GM12878 (cell line): ENCODE results near the gene SASH3. TPM values are rescaled to one million over a fixed set of nuclear protein-coding genes. Genes with fewer than 3 reads are reported as not detected.

Source experiments
- ATAC-seq: fragments of 200-7000 bp; cut with Tn5 transposase; 3 replicates; pipeline ENCODE4 v1.9.1; 2020; ENCODE audit warnings: mild to moderate bottlenecking, moderate library complexity
- BruUV-seq: library from RNA; stranded (reverse); fragments of 400-500 nt; replicated peaks from 2 replicates; lab custom pipeline; 2021; lab: Mats Ljungman, UMichigan
- CTCF ChIA-PET: fragments of 300-600 bp; sonication (Branson Sonifier 250); formaldehyde crosslinking; extraction: SDS; loops from one replicate; lab custom pipeline; 2021; ENCODE audit warnings: inconsistent platforms; lab: Yijun Ruan, JAX
- POLR2A ChIA-PET: fragments of 350-600 bp; formaldehyde crosslinking; extraction: SDS; loops from one replicate; lab custom pipeline; 2021; ENCODE audit warnings: inconsistent platforms; lab: Charles Lee
- RAD21 ChIA-PET: fragments of 300-600 bp; sonication (Branson Sonifier 250); formaldehyde crosslinking; loops from one replicate; lab custom pipeline; 2023; ENCODE audit warnings: antibody characterized with exemption; ENCODE audit not compliant: unreplicated experiment; lab: Charles Lee
- SMC1A ChIA-PET: fragments of 300-600 bp; sonication (Branson Sonifier 250); formaldehyde crosslinking; loops from one replicate; lab custom pipeline; 2023; ENCODE audit not compliant: unreplicated experiment, uncharacterized antibody; lab: Charles Lee
- DNase-seq: peaks from one replicate; pipeline ENCODE4 v3.0.0-alpha.2; 2011; ENCODE audit warnings: low read depth, low spot score
- FAIRE-seq: peaks from 3 replicates; lab custom pipeline; 2011; peaks lifted over from hg19 to GRCh38; lab: Jason Lieb, UNC
- H2AFZ ChIP-seq: 2 replicates; pipeline ENCODE4 v1.6.0; 2011; ENCODE audit warnings: low read depth, low read length, control low read depth; ENCODE audit not compliant: control insufficient read depth
- H3K27ac ChIP-seq: 2 replicates; pipeline ENCODE4 v1.5.1; 2011; ENCODE audit warnings: control low read depth; ENCODE audit not compliant: control insufficient read depth, insufficient read depth
- H3K27me3 ChIP-seq, 2 experiments: replicated peaks in 1 of 2; 2 replicates each; pipeline versions ENCODE4 v1.6.0 to v1.6.1; 2011; ENCODE audit warnings: low read length in 1 of 2; ENCODE audit not compliant: control insufficient read depth in 2 of 2, insufficient read depth in 2 of 2
- H3K36me3 ChIP-seq, 2 experiments: 2 replicates each; pipeline ENCODE4 v1.5.1; 2011; ENCODE audit warnings: low read length in 1 of 2; ENCODE audit not compliant: control insufficient read depth in 2 of 2, insufficient read depth in 2 of 2
- H3K4me1 ChIP-seq: 2 replicates; pipeline ENCODE4 v1.6.1; 2011; ENCODE audit warnings: mild to moderate bottlenecking, low read length, moderate library complexity, mixed read lengths; ENCODE audit not compliant: control insufficient read depth, insufficient read depth
- H3K4me2 ChIP-seq: 2 replicates; pipeline ENCODE4 v1.6.0; 2011; ENCODE audit warnings: control low read depth; ENCODE audit not compliant: control insufficient read depth, insufficient read depth
- H3K4me3 ChIP-seq: fragments of 200-600 bp; sonication (generic); 2 replicates; pipeline ENCODE4 v1.5.1; 2016
- H3K79me2 ChIP-seq: 2 replicates; pipeline ENCODE4 v1.6.0; 2011; ENCODE audit warnings: low read length; ENCODE audit not compliant: control insufficient read depth, insufficient read depth
- H3K9ac ChIP-seq: 2 replicates; pipeline ENCODE4 v1.8.0; 2011; ENCODE audit warnings: low read length, control low read depth, mixed read lengths; ENCODE audit not compliant: control insufficient read depth, insufficient read depth
- H3K9me3 ChIP-seq: replicated peaks from 3 replicates; pipeline ENCODE4 v1.5.1; 2011; ENCODE audit warnings: mild to moderate bottlenecking, low read length; ENCODE audit not compliant: control insufficient read depth, insufficient read depth
- H4K20me1 ChIP-seq: 2 replicates; pipeline ENCODE4 v1.6.0; 2011; ENCODE audit not compliant: control insufficient read depth, insufficient read depth
- CREM ChIP-seq: IDR thresholded peaks from 2 replicates; pipeline ENCODE4 v1.6.1; 2014; ENCODE audit warnings: antibody characterized with exemption, low read depth
- EZH2 ChIP-seq: IDR thresholded peaks from 2 replicates; pipeline ENCODE4 v1.6.1; 2012; ENCODE audit warnings: low read depth, mild to moderate bottlenecking, control low read depth, inconsistent platforms, low read length, borderline replicate concordance; ENCODE audit not compliant: control insufficient read depth
- FOXM1 ChIP-seq: IDR thresholded peaks from 2 replicates; pipeline ENCODE4 v1.6.1; 2012; ENCODE audit warnings: low read depth, mild to moderate bottlenecking, inconsistent platforms, low read length, moderate library complexity
- HCFC1 ChIP-seq: fragments of 150-350 bp; IDR thresholded peaks from 2 replicates; pipeline ENCODE4 v1.6.1; 2014; ENCODE audit warnings: low read length
- MYC ChIP-seq: IDR thresholded peaks from 2 replicates; pipeline ENCODE4 v1.6.1; 2011; ENCODE audit warnings: mild to moderate bottlenecking, low read length, moderate library complexity, inconsistent platforms; ENCODE audit not compliant: insufficient read depth, insufficient replicate concordance, insufficient read length, severe bottlenecking
- NR2C2 ChIP-seq: IDR thresholded peaks from 2 replicates; pipeline ENCODE4 v1.6.1; 2011; ENCODE audit warnings: borderline replicate concordance, low read depth; ENCODE audit not compliant: control insufficient read depth, insufficient read length
- WGBS: methylation state at CpG from one replicate; pipeline ENCODE4 v1.1.6; 2016; ENCODE audit warnings: low lambda C conversion rate; ENCODE audit not compliant: insufficient replicate concordance, insufficient coverage; ENCODE audit errors: missing lambda C conversion rate; 5-methylcytosine and 5-hydroxymethylcytosine counted together
- in situ Hi-C: fragments of 300-500 bp; cut with MboI; formaldehyde crosslinking; loops from 9 replicates; pipeline ENCODE4 v1.14.3; 2018; ENCODE audit warnings: mixed read lengths
- intact Hi-C: fragments of 100-400 bp; cut with micrococcal nuclease; formaldehyde crosslinking; loops from one replicate; pipeline ENCODE4 v1.14.2; 2022; ENCODE audit not compliant: unreplicated experiment
- polyA plus RNA-seq, 11 experiments: library from polyadenylated mRNA; depleted of rRNA in 4 of 11; unstranded in 6 of 11; stranded (reverse) in 5 of 11; fragments of >200 nt; fragmentation: Nextera tagmentation in 4 of 11; fragmentation: Illumina TruSeq in 1 of 11; extraction: Ambion mirVana in 4 of 11; extraction: Trizol in 1 of 11; gene quantifications; 1 replicate in 1 of 11; 2 replicates in 10 of 11; pipeline versions ENCODE4 v1.2.1 to v1.2.3, GENCODE V29; 2011 to 2016; ENCODE audit warnings: inconsistent platforms in 2 of 11, missing spikeins in 2 of 11, low read depth in 1 of 11
- total RNA-seq, 4 experiments: library from RNA; depleted of rRNA in 3 of 4; stranded (reverse); fragments of >200 nt in 3 of 4; fragmentation: Illumina TruSeq in 1 of 4; extraction: Trizol in 1 of 4; gene quantifications; 2 replicates each; pipeline versions ENCODE4 v1.2.1 to v1.2.3, GENCODE V29; 2013 to 2021
- TF ChIP-seq, protein P1 (sequence below): fragments of 450-650 bp; IDR thresholded peaks from 2 replicates; pipeline ENCODE4 v1.6.1; 2017; ENCODE audit warnings: antibody characterized with exemption, mild to moderate bottlenecking, moderate library complexity
- TF ChIP-seq, protein P2 (sequence below): fragments of 450-650 bp; formaldehyde crosslinking; IDR thresholded peaks from 2 replicates; pipeline ENCODE4 v1.5.0; 2022; ENCODE audit warnings: mild to moderate bottlenecking, missing genetic modification characterization
- TF ChIP-seq, protein P3 (sequence below): IDR thresholded peaks from 2 replicates; pipeline ENCODE4 v1.6.1; 2011; ENCODE audit warnings: low read depth, low read length, improper control_type of control experiment, borderline replicate concordance

Gene SASH3
- total and polyA plus RNA-seq, 10 of the 15 experiments (the other 5 are each of a cell fraction or from before 2014, with no cell fraction given): 23.1 to 233 (median 160) TPM

DNA sequence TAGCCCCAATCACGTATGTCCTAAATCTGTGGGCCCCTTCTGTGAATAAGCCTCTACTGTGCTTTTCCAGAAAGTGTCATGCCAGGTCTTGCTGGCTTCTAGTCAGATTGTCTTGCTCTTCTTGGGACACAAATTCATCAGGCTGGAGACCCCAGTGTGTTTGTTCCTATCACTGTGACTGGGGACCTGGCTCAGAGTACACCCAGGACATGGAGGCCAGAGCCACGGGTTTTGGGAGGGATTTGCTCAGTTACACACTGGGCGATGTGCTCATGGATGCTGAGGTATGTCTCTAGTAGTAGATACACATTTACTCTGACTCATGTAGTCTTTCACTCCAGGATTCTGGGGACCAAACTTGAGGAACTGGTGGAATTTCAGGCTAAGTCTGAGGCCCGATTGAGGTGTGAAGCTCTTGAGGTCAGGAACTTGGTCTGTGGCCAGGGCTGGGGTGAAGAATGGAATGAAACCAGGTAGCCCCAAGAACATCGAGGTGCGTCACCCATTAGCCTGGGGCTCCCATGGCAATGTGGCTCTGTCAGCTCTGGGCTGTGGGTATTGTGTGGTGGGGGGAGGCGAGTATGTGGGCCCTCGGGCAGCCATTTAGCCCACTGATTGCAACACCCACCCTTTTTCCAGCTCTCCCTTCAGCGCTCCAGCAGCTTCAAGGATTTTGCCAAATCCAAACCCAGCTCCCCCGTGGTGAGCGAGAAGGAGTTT is 7.7 kb downstream of the SASH3 start:
- no TSS peak for BruUV-seq
- DNase-seq: no peak
- Histone ChIP-seq H3K27ac (no peak overlapping the region), H3K9me3 (no peaks in the 10 kb centered on the region), H3K4me2 (no peak overlapping the region; the same call in 1 of the 2 replicates), H3K4me1 (peaks cover 20% of the 10 kb centered on the region), H3K9ac (no peak overlapping the region), H3K79me2 (peaks cover 47% of the 10 kb centered on the region), H3K4me3 (no peak overlapping the region), H2AFZ (no peak overlapping the region), H3K36me3 (peaks cover 9 to 23% of the 10 kb centered on the region in 2 experiments), H3K27me3 (no peaks in the 10 kb centered on the region), H4K20me1 (no peaks in the 10 kb centered on the region)
- ChIA-PET POLR2A (interaction anchor here (11.2 kb wide), 1 partner anchor 17 kb away, joined by 169 read pairs; no protein-coding TSS in a partner anchor), RAD21 (interaction anchor here (0.7 to 1.8 kb wide), 6 partner anchors 11 to 35 kb away, joined by 3 to 8 read pairs (median 4); no protein-coding TSS in a partner anchor), SMC1A (interaction anchor here (0.5 to 14.8 kb wide), 11 partner anchors 9 to 558 kb away, joined by 3 to 165 read pairs (median 4); no protein-coding TSS in a partner anchor), CTCF (interaction anchor here (0.8 to 1.6 kb wide), 5 partner anchors 10 to 149 kb away, joined by 3 to 6 read pairs (median 4); partner anchors contain the start of gene XPNPEP2)
- FAIRE-seq: peak; percentile 7
- intact Hi-C loops (no loop called here), in situ Hi-C loops (no loop called here)
- ATAC-seq: no peak
- 74% methylated on average over 11 of the region's 11 CpGs for WGBS
- TF ChIP-seq, protein P1, sequence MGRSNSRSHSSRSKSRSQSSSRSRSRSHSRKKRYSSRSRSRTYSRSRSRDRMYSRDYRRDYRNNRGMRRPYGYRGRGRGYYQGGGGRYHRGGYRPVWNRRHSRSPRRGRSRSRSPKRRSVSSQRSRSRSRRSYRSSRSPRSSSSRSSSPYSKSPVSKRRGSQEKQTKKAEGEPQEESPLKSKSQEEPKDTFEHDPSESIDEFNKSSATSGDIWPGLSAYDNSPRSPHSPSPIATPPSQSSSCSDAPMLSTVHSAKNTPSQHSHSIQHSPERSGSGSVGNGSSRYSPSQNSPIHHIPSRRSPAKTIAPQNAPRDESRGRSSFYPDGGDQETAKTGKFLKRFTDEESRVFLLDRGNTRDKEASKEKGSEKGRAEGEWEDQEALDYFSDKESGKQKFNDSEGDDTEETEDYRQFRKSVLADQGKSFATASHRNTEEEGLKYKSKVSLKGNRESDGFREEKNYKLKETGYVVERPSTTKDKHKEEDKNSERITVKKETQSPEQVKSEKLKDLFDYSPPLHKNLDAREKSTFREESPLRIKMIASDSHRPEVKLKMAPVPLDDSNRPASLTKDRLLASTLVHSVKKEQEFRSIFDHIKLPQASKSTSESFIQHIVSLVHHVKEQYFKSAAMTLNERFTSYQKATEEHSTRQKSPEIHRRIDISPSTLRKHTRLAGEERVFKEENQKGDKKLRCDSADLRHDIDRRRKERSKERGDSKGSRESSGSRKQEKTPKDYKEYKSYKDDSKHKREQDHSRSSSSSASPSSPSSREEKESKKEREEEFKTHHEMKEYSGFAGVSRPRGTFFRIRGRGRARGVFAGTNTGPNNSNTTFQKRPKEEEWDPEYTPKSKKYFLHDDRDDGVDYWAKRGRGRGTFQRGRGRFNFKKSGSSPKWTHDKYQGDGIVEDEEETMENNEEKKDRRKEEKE: no peak
- TF ChIP-seq HCFC1: no peak
- TF ChIP-seq, protein P2, sequence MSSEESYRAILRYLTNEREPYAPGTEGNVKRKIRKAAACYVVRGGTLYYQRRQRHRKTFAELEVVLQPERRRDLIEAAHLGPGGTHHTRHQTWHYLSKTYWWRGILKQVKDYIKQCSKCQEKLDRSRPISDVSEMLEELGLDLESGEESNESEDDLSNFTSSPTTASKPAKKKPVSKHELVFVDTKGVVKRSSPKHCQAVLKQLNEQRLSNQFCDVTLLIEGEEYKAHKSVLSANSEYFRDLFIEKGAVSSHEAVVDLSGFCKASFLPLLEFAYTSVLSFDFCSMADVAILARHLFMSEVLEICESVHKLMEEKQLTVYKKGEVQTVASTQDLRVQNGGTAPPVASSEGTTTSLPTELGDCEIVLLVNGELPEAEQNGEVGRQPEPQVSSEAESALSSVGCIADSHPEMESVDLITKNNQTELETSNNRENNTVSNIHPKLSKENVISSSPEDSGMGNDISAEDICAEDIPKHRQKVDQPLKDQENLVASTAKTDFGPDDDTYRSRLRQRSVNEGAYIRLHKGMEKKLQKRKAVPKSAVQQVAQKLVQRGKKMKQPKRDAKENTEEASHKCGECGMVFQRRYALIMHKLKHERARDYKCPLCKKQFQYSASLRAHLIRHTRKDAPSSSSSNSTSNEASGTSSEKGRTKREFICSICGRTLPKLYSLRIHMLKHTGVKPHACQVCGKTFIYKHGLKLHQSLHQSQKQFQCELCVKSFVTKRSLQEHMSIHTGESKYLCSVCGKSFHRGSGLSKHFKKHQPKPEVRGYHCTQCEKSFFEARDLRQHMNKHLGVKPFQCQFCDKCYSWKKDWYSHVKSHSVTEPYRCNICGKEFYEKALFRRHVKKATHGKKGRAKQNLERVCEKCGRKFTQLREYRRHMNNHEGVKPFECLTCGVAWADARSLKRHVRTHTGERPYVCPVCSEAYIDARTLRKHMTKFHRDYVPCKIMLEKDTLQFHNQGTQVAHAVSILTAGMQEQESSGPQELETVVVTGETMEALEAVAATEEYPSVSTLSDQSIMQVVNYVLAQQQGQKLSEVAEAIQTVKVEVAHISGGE (CRISPR knock-in tag): no peak
- TF ChIP-seq, protein P3, sequence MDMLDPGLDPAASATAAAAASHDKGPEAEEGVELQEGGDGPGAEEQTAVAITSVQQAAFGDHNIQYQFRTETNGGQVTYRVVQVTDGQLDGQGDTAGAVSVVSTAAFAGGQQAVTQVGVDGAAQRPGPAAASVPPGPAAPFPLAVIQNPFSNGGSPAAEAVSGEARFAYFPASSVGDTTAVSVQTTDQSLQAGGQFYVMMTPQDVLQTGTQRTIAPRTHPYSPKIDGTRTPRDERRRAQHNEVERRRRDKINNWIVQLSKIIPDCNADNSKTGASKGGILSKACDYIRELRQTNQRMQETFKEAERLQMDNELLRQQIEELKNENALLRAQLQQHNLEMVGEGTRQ: no peak
- TF ChIP-seq EZH2: no peak
- no peak for TF ChIP-seq CREM
- TF ChIP-seq FOXM1: no peak
- TF ChIP-seq MYC: no peak
- no peak for TF ChIP-seq NR2C2
